Measurements from ENCODE around the gene TMED9. TPM values are rescaled to one million over a fixed set of nuclear protein-coding genes. Genes with fewer than 3 reads are reported as not detected.

TMED9 gene
- total RNA-seq, 1 donor from 2014 or later = 102 TPM

- no peak for DNase-seq (ENCODE audit: low read depth)
- TF ChIP-seq CTCF (conservative IDR thresholded peaks at IDR 0.05; ENCODE audit: low read depth, low read length) = no peak
- no peak overlapping the region for H3K4me3 ChIP-seq (ENCODE audit: low read depth, low read length)
Measured at GRCh38 chr5:177605078-177605477, 13.1 kb downstream of the TMED9 start.

DNA sequence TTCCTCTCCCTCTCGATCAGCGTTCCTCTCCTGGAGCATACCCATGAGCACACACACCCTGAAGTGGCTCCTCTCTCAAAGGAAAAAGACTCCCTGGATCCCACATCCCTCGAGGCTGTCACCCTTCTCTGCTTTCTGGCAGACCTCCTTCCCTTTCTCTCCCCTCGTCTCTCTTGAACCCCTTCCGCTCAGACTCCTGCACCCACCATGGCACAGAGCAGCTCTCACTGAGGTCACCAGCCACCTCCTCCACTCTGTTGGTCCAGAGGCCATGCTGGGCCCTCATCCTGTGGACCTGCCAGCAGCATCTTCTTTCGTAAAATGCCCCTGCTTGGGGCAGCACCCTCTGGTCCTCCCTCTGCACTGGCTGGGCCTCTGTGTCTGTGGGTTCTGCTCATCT lies 13.7 kb downstream of the TMED9 start:
- TF ChIP-seq CTCF (conservative IDR thresholded peaks at IDR 0.05; ENCODE audit: low read depth, low read length) = no peak
- no peak overlapping the region for H3K4me3 ChIP-seq (ENCODE audit: low read depth, low read length)
- DNase-seq (ENCODE audit: low read depth) = no peak

DNA sequence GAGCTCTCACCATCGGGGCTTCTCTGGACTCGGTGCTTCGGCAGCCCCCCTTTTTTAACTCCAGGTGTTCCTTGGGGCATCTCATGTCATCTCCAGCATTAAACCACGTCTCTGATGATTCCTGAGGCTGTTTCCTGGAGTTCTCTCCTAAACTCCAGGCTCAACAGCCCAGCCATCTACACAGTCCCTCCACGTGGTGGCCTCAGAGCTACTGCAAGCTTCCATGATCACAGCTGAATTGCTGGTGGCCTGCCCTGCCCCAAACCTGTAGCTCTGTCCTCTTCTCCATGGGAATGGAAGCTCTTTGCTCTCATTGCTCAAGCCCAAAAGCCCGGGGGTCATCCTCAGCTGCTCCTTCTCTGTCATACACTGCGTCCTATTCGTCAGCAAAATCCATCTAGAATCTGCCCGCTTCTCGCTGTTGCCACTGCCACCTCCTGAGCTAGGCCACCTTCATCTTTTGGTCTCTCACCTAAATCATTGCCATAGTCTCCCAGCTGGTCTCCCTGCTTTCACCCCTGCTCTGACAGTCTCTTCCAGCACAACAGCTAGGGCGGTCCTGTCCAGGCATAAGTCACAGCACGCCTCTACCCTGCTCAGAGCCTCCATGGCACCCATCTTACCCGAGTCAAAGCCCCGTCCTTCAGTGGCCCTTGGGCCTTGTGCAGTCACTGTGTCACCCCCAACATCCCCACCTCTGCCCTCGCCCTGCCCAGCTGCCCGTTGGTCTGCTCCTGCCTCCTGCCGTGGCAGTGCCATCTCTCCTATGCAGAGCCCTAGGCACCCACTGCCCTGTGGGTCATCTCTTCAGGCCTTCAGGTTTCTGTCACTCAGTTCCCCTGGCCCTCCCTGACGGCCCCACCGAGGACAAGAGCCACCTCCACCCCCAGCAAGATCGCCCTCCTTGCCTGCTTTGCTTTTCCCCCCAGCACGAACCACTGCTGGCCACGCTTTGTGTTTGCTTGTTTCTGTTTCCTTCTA lies 14.4 kb downstream of the TMED9 start:
- no peak for DNase-seq (ENCODE audit: low read depth)
- no peak overlapping the region for H3K4me3 ChIP-seq (ENCODE audit: low read depth, low read length)
- no peak for TF ChIP-seq CTCF (conservative IDR thresholded peaks at IDR 0.05; ENCODE audit: low read depth, low read length)

DNA sequence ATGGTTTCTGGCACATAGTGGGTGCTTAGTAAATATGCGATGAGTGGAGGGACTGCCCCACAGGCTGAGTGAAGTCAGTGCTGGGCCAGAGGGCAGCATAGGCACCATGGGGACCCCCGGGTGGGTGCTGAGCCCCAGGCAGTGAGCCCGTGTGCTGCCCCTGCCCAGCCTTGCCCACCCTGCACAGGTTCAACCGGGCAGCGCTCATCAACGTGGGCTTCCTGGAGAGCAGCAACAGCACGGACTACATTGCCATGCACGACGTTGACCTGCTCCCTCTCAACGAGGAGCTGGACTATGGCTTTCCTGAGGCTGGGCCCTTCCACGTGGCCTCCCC lies 15.1 kb downstream of the TMED9 start:
- DNase-seq (ENCODE audit: low read depth) = no peak
- TF ChIP-seq CTCF (conservative IDR thresholded peaks at IDR 0.05; ENCODE audit: low read depth, low read length) = no peak
- no peak overlapping the region for H3K4me3 ChIP-seq (ENCODE audit: low read depth, low read length)

GRCh38 chr5:177607452-177608192 lies 15.6 kb downstream of the TMED9 start:
- no peak overlapping the region for H3K4me3 ChIP-seq (ENCODE audit: low read depth, low read length)
- TF ChIP-seq CTCF (conservative IDR thresholded peaks at IDR 0.05; ENCODE audit: low read depth, low read length) = peak; percentile 83
- no peak for DNase-seq (ENCODE audit: low read depth)

- no peak for TF ChIP-seq CTCF (conservative IDR thresholded peaks at IDR 0.05; ENCODE audit: low read depth, low read length)
- H3K4me3 ChIP-seq (ENCODE audit: low read depth, low read length) = no peak overlapping the region
- DNase-seq (ENCODE audit: low read depth) = no peak
Measured at GRCh38 chr5:177608243-177609075, 16.5 kb downstream of the TMED9 start.

Data from epithelial cell of proximal tubule (primary cell).